ENCODE data around the gene SCFD2.

GRCh38 chr4:53374777-53375258, 9.0 kb upstream of the SCFD2 start:
- TF ChIP-seq EZH2 (IDR thresholded peaks at IDR 0.05; ENCODE audit: borderline replicate concordance, low read depth, low read length, severe bottlenecking) (no peak), CTCF (IDR thresholded peaks at IDR 0.05; ENCODE audit: borderline replicate concordance, extremely low read depth, low read length, poor library complexity, severe bottlenecking) (no peak)

All from DND-41 (cell line).